ENCODE measurements around the gene DMRT3.

Gene DMRT3

DNA sequence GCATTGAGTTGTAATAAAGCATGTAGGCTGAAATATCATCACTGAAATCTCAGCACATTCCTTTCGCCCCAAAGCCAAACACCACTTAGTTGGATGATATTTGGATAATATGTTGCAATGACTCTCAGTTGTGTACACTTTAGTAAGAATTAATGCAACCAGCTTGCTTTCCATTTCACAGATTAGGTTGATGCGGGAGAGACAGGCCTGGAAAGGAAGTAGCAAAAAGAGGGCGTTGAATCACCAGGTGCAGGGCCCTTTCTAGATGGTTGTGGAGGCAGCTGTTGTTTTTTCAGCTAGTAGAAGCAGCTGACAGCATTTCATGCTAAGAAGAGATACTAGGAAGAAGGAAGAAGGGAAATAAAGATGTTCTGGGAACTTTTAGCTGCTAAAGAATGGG lies 30.9 kb downstream of the DMRT3 start:
- no peaks in the 10 kb centered on the region for H4K20me1 ChIP-seq (ENCODE audit: control insufficient read depth, insufficient read depth, low read depth, low read length)
- no peaks in the 10 kb centered on the region for H3K9me2 ChIP-seq (replicated peaks; ENCODE audit: control insufficient read depth, low read length)
- H3K9me3 ChIP-seq (ENCODE audit: control insufficient read depth, insufficient read depth, low read length) = no peaks in the 10 kb centered on the region
- no peaks in the 10 kb centered on the region for H3K27me3 ChIP-seq (ENCODE audit: control insufficient read depth, low read length)
- no peaks in the 10 kb centered on the region for H3K79me2 ChIP-seq (ENCODE audit: control insufficient read depth, low read length)
- no peak overlapping the region for H3K27ac ChIP-seq (ENCODE audit: low read depth, low read length)
- no peak overlapping the region for H3K4me2 ChIP-seq (ENCODE audit: low read length)
- no peaks in the 10 kb centered on the region for H3K36me3 ChIP-seq (ENCODE audit: control insufficient read depth, low read length)
- H3K4me3 ChIP-seq (ENCODE audit: low read length) = no peak overlapping the region
- TF ChIP-seq, protein P1, sequence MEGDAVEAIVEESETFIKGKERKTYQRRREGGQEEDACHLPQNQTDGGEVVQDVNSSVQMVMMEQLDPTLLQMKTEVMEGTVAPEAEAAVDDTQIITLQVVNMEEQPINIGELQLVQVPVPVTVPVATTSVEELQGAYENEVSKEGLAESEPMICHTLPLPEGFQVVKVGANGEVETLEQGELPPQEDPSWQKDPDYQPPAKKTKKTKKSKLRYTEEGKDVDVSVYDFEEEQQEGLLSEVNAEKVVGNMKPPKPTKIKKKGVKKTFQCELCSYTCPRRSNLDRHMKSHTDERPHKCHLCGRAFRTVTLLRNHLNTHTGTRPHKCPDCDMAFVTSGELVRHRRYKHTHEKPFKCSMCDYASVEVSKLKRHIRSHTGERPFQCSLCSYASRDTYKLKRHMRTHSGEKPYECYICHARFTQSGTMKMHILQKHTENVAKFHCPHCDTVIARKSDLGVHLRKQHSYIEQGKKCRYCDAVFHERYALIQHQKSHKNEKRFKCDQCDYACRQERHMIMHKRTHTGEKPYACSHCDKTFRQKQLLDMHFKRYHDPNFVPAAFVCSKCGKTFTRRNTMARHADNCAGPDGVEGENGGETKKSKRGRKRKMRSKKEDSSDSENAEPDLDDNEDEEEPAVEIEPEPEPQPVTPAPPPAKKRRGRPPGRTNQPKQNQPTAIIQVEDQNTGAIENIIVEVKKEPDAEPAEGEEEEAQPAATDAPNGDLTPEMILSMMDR (IDR thresholded peaks at IDR 0.05; ENCODE audit: low read depth, low read length, poor library complexity, severe bottlenecking) = no peak
- TF ChIP-seq EZH2phosphoT487 (IDR thresholded peaks at IDR 0.05; ENCODE audit: borderline replicate concordance, low read length) = no peak
- H3F3A ChIP-seq (ENCODE audit: control insufficient read depth, insufficient read depth) = no peaks in the 10 kb centered on the region
- peaks cover 7% of the 10 kb centered on the region for H3K4me1 ChIP-seq (ENCODE audit: control insufficient read depth, low read length)

GRCh38 chr9:1008216-1008615 lies 31.8 kb downstream of the DMRT3 start:
- Histone ChIP-seq H4K20me1 (ENCODE audit: control insufficient read depth, insufficient read depth, low read depth, low read length) (no peaks in the 10 kb centered on the region), H3K4me3 (ENCODE audit: low read length) (no peak overlapping the region), H3F3A (ENCODE audit: control insufficient read depth, insufficient read depth) (no peaks in the 10 kb centered on the region), H3K4me1 (ENCODE audit: control insufficient read depth, low read length) (peaks cover 7% of the 10 kb centered on the region), H3K27me3 (ENCODE audit: control insufficient read depth, low read length) (no peaks in the 10 kb centered on the region), H3K79me2 (ENCODE audit: control insufficient read depth, low read length) (no peaks in the 10 kb centered on the region), H3K36me3 (ENCODE audit: control insufficient read depth, low read length) (no peaks in the 10 kb centered on the region), H3K27ac (ENCODE audit: low read depth, low read length) (no peak overlapping the region), H3K9me3 (ENCODE audit: control insufficient read depth, insufficient read depth, low read length) (no peaks in the 10 kb centered on the region), H3K4me2 (ENCODE audit: low read length) (no peak overlapping the region), H3K9me2 (replicated peaks; ENCODE audit: control insufficient read depth, low read length) (no peaks in the 10 kb centered on the region)
- no peak for TF ChIP-seq EZH2phosphoT487 (IDR thresholded peaks at IDR 0.05; ENCODE audit: borderline replicate concordance, low read length)
- TF ChIP-seq, protein P1 (IDR thresholded peaks at IDR 0.05; ENCODE audit: low read depth, low read length, poor library complexity, severe bottlenecking) = no peak

DNA sequence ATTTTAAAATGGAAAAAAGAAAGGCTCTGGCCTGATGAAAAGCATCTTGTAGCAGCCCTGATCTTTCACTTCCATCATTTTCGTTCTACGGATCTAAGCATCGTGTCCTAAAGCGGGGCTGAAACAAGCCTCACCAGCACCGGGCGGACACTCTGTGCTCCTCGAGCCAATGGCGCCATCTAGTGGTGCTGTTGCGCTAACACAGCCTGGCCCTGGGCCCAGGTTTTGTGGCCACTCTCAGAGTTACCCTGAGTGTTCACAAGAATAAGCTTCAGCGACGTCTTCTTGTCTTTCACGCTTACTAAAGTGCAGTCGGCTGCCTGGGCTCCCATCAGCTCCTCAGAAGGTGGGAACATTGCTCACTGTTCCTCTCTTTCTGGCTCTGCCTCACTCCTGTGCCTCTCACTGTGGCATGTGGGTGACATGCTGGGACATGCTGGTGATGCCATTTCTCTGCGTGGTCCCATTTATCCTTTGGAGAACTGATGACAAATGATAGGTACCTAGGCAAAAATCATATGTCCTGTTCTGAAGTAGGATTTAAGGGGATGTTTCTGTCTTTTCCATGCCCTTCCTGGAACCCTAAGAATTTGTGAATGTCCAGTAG lies 32.7 kb downstream of the DMRT3 start:
- Histone ChIP-seq H3K4me2 (ENCODE audit: low read length) (0 out of 2 replicates have a peak overlapping the region, but pooled peaks have one; percentile 15), H3K27ac (ENCODE audit: low read depth, low read length) (no peak overlapping the region), H3K4me3 (ENCODE audit: low read length) (no peak overlapping the region), H3K4me1 (ENCODE audit: control insufficient read depth, low read length) (peaks cover 7% of the 10 kb centered on the region), H4K20me1 (ENCODE audit: control insufficient read depth, insufficient read depth, low read depth, low read length) (no peaks in the 10 kb centered on the region), H3K36me3 (ENCODE audit: control insufficient read depth, low read length) (no peaks in the 10 kb centered on the region), H3K9me2 (replicated peaks; ENCODE audit: control insufficient read depth, low read length) (no peaks in the 10 kb centered on the region), H3K79me2 (ENCODE audit: control insufficient read depth, low read length) (no peaks in the 10 kb centered on the region), H3K9me3 (ENCODE audit: control insufficient read depth, insufficient read depth, low read length) (no peaks in the 10 kb centered on the region), H3K27me3 (ENCODE audit: control insufficient read depth, low read length) (no peaks in the 10 kb centered on the region), H3F3A (ENCODE audit: control insufficient read depth, insufficient read depth) (no peaks in the 10 kb centered on the region)
- TF ChIP-seq EZH2phosphoT487 (IDR thresholded peaks at IDR 0.05; ENCODE audit: borderline replicate concordance, low read length) = no peak
- TF ChIP-seq, protein P1 (IDR thresholded peaks at IDR 0.05; ENCODE audit: low read depth, low read length, poor library complexity, severe bottlenecking) = peak; percentile 94
